ENCODE results near the gene ADAT2.
A peak's percentile ranks its signal among the peaks of the same experiment; 100 is the strongest.

The ADAT2 gene

DNA sequence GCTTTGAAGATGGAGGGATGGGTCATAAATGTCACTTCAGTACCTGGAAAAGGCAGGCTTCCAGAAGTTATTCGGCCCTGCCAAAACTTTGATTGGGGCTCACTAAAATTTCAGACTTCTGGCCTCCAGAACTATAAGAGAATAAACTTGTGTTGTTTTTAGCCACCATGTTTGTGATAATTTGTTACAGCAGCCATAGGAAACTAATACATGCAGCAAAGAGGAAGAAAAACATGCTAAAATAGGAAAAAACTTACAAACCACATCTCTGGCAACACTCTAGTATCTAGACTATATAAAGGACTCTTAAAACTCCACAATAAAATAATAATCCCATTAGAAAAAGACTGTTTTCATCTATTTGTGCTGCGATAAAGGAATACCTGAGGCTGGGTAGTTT is 9.5 kb downstream of the ADAT2 start:
- no peak for DNase-seq

- DNase-seq = no peak
Observed at GRCh38 chr6:143432588-143432987, 17.9 kb downstream of the ADAT2 start.

GRCh38 chr6:143431226-143431625 is 19.3 kb downstream of the ADAT2 start:
- DNase-seq = no peak

DNA sequence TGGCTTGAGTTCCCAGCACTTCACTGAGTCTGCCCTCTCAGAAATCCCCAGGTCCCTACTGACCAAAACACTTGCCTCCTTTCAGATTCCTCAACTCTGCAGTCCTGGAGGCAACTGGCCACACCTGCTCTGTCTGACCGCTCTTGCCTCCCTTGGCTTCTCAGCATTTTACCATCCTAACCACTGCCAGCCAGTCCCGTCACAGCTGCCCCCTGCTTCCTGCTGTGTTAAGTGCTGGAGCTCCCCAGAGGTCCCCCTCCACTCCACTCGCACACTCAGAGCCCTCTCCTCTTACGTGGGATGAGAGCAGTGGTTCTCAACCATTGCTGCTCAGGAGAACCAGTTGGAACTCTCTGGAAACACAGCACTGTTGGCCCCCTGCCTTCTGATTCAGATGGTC is 20.5 kb downstream of the ADAT2 start:
- no peak for DNase-seq

- peak; percentile 24 for DNase-seq
Observed at GRCh38 chr6:143427109-143427817, 23.2 kb downstream of the ADAT2 start.

- no peak for DNase-seq
Observed at GRCh38 chr6:143426026-143426425, 24.5 kb downstream of the ADAT2 start.

- DNase-seq = no peak
Observed at GRCh38 chr6:143419526-143419925, 31.0 kb downstream of the ADAT2 start.

GRCh38 chr6:143414769-143415168 is 35.7 kb downstream of the ADAT2 start:
- DNase-seq = no peak

DNA sequence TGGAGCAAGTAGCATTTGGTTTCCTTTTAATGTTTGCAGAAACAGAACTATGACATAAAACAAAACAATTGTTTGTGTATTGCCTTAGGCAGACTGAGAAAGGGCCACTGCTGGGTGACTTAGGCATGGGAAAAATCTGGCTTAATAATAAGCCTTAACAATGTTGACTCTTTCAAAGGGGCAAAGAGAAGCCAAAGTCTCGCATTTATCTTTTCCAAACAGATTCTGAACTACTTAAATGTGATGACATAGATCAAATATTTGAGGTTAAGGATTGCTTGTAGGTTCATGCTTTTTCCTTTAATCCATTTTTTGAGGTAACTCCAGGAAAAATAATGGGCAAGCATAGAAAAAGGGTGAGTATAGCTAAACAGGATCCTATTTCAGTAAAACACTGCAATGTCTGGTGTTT is 39.6 kb downstream of the ADAT2 start:
- DNase-seq = no peak

- DNase-seq = no peak
Observed at GRCh38 chr6:143408787-143409162, 41.7 kb downstream of the ADAT2 start.

DNA sequence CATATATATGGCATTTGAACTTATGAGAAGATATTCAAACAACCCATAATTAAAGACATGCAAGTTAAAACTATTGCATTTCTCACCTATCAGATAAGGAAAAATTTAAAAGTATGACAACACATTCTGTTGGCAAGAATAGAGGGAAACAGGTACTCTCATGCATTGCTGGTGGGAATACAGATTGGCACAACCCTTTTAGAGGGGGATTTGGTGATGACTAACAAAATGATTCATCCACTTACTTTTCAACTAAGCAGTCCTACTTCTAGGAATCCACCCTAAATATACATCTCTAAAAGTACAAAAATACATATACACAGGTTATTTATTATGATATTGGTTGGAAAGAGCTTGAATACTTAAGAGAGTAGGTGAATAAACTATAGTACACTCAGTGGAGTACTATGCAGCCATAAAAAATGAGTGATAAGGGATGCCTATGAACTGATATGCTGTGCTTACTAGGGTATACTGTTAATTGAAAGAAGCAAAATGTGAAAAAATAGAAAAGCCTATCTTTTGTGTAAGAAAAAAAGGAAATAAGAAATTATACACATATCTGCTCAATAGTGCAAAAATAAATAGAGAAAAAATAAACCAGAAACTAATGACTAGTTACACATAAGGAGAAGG is 42.2 kb downstream of the ADAT2 start:
- DNase-seq = no peak

GRCh38 chr6:143406673-143407072 is 43.8 kb downstream of the ADAT2 start:
- no peak for DNase-seq

- no peak for DNase-seq
Observed at GRCh38 chr6:143405373-143406154, 44.9 kb downstream of the ADAT2 start.

DNA sequence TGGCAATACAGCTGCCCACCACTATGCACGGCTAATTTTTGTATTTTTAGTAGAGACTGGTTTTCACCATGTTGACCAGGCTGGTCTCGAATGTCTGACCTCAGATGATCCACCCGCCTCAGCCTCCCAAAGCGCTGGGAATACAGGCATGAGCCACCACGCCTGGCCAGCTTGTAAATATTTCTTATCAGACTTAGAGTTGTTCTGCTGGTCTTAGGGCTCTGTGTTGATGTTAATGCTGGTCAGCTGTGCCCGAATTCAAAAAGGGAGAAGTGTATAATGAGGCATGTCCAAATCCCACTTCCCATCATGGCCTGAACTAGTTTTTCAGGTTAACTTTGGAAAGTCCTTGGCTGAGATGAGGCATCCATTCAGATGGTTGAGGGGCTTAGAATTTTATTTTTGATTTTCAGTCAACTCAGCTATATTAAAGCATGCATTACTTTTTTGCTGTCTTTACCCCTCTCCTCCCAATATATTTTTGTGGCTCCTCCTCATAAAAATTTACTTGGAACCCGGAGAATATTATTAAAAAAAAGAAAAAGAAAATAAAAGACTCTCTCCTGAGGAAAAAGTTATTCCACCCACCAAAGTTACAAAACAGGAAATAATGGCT is 47.7 kb downstream of the ADAT2 start:
- DNase-seq = no peak

DNA sequence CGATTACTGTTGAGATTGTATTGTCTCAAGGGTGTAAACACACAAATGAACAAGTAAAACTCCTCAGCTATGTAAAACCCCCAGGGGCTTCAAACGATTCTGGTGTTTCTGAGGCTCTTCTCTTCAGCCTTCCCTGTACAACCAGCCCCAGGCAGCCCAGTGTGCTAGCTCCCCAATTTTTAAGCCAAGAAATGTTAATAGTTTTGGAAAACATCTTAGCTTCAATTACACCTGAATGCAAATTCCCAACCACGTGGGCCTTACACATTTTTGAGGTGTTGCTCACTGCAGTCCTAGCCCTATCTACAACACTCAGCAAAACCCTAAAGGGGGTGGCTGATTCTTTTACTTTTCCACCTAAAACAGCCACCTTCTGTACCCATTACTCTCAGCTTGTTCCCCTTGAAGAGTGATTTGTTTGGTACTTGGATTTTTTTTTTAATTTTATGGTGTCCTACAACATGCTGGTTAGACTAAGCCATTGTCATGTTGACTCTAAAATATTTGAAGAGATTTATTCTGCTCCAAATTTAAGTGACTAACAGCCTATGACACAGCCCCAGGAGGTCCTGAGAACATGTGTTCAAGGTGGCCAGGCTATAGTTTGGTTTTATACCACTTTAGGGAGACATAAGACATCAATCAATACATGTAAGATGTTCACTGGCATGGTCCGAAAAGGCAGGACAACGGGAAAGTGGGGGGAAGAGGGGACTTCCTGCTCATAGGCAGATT is 48.7 kb downstream of the ADAT2 start:
- no peak for DNase-seq

DNA sequence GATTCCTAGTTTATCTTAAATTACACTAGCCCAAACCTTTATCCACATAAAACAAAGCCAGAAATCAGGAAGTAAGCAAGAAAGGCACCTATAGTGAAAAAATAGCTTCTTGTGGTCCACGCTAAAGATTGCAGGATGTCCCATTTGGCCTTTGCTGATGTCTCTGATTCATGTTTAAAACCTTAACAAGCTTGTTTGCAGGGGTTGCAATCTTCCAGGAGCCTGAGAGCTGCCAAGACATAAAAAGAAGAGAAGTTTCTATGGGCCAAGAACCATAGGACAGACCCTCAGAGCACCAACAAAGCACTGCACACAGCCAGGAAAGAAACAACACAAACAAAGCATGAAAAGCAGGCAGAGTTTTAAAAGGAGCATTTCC is 49.4 kb downstream of the ADAT2 start:
- DNase-seq = no peak

- no peak for DNase-seq
Observed at GRCh38 chr6:143400258-143401067, 50.0 kb downstream of the ADAT2 start.

- no peak for DNase-seq
Observed at GRCh38 chr6:143399775-143400174, 50.7 kb downstream of the ADAT2 start.

- DNase-seq = no peak
Observed at GRCh38 chr6:143399176-143399575, 51.3 kb downstream of the ADAT2 start.

DNA sequence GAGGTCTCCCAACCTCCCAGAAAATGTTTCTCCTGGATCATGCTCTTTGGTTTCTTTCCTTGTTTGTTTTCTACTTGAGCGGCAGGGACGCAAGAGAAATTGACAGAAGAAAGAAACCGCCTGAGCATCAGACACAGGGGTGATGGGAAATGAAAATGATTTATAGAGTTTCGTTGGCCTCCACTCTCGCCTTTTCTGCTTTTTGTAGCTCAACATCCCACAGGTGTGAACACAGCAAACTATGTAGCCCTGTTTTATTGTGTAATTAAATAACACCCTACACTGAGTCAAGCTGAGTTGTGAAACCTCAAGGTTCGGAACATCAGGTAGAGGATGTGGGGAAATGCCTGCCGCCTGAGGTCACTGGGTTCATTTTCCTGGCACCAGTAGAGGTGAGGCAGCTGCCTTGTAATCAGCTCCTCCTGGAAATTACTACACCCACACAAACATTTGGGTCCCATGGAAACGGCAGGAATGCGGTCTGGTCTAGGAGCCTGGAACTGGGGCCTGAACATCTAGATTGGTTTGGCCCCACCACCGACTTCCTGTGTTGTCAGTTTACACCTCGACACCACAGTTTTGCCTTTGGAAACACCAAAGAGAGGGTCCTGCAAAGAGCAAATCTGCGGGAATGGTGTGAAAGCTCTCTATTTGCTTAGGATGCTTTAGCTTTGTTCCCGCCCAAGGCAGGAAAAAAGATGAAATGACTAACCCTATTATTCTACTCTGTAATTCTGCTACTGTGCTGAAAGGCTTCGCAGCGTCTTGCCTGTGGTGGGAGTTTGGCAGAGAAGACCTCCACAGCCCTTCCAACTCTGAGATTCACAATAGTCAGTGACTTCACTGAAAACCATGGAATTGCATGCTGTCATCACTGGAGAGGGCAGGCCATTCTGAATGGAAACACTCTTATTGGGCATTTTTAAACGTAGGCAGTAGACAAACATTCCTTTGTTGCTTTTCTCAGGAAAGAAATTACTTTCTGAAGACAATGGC is 53.0 kb downstream of the ADAT2 start:
- DNase-seq = no peak

Data from NCI-H1417 treated with DMSO at 0.1 percent for 48 hours (cell line).